MM.1S (cell line): Measurements from ENCODE around the gene FGF11.

Source experiments
- DNase-seq: peaks from one replicate; pipeline ENCODE4 v3.0.0-alpha.2; 2015
- H2AFZ ChIP-seq: fragments of 300-600 bp; sonication (generic); 2 replicates; pipeline ENCODE4 v1.6.0; 2016; ENCODE audit warnings: antibody characterized with exemption, low read length
- H3F3A ChIP-seq: fragments of 300-600 bp; sonication (generic); 2 replicates; pipeline ENCODE4 v1.6.1; 2016; ENCODE audit warnings: mild to moderate bottlenecking, antibody characterized with exemption, low read length, moderate library complexity, mixed read lengths; ENCODE audit not compliant: insufficient read depth
- H3K27ac ChIP-seq: fragments of 300-600 bp; sonication (generic); 2 replicates; pipeline ENCODE4 v1.5.1; 2016; ENCODE audit warnings: mild to moderate bottlenecking, low read length
- H3K27me3 ChIP-seq: fragments of 300-600 bp; sonication (generic); replicated peaks from 2 replicates; pipeline ENCODE4 v1.6.0; 2016; ENCODE audit warnings: low read length; ENCODE audit not compliant: insufficient read depth
- H3K36me3 ChIP-seq: fragments of 300-600 bp; sonication (generic); replicated peaks from 2 replicates; pipeline ENCODE4 v1.6.1; 2016; ENCODE audit warnings: mild to moderate bottlenecking, low read length, mixed read lengths; ENCODE audit not compliant: insufficient read depth
- H3K4me1 ChIP-seq: fragments of 300-600 bp; sonication (generic); 2 replicates; pipeline ENCODE4 v1.6.1; 2016; ENCODE audit warnings: low read length, mixed read lengths
- H3K4me2 ChIP-seq: fragments of 300-600 bp; sonication (generic); 2 replicates; pipeline ENCODE4 v1.6.0; 2016; ENCODE audit warnings: low read depth, low read length
- H3K4me3 ChIP-seq: fragments of 300-600 bp; sonication (generic); 2 replicates; pipeline ENCODE4 v1.5.1; 2016; ENCODE audit warnings: low read length, mixed read lengths
- H3K79me2 ChIP-seq: fragments of 300-600 bp; sonication (generic); 2 replicates; pipeline ENCODE4 v1.6.1; 2016; ENCODE audit warnings: mixed run types, low read length, mixed read lengths
- H3K9ac ChIP-seq: fragments of 300-600 bp; sonication (generic); 2 replicates; pipeline ENCODE4 v1.6.1; 2016; ENCODE audit warnings: low read length, mixed read lengths
- H3K9me2 ChIP-seq: fragments of 300-600 bp; sonication (generic); replicated peaks from 2 replicates; pipeline ENCODE4 v1.6.1; 2016; ENCODE audit warnings: mild to moderate bottlenecking, low read length, mixed read lengths; ENCODE audit not compliant: insufficient read depth
- H3K9me3 ChIP-seq: fragments of 300-600 bp; sonication (generic); replicated peaks from 2 replicates; pipeline ENCODE4 v1.6.1; 2016; ENCODE audit warnings: mild to moderate bottlenecking, low read length, mixed read lengths; ENCODE audit not compliant: insufficient read depth
- H4K20me1 ChIP-seq: fragments of 300-600 bp; sonication (generic); 2 replicates; pipeline ENCODE4 v1.6.1; 2016; ENCODE audit warnings: mild to moderate bottlenecking, low read length, moderate library complexity, mixed read lengths; ENCODE audit not compliant: insufficient read depth
- CTCF ChIP-seq: fragments of 300-600 bp; sonication (generic); IDR thresholded peaks from 2 replicates; pipeline ENCODE4 v1.5.1; 2016; ENCODE audit warnings: antibody characterized with exemption, low read length, mixed read lengths
- EZH2 ChIP-seq: fragments of 300-600 bp; sonication (generic); optimal IDR thresholded peaks from 2 replicates; pipeline ENCODE3; 2017; ENCODE audit warnings: low read depth, mild to moderate bottlenecking, antibody characterized with exemption, low read length, mixed read lengths
- EZH2phosphoT487 ChIP-seq: fragments of 300-600 bp; sonication (generic); IDR thresholded peaks from 2 replicates; pipeline ENCODE4 v1.6.1; 2018; ENCODE audit warnings: antibody characterized with exemption, low read length

Gene FGF11

GRCh38 chr17:7417056-7417655, 22.2 kb upstream of the FGF11 start:
- Histone ChIP-seq H3K9me3 (no peaks in the 10 kb centered on the region), H3K27me3 (peaks cover 80% of the 10 kb centered on the region), H3K9ac (no peak overlapping the region), H4K20me1 (no peaks in the 10 kb centered on the region), H3K4me1 (no peaks in the 10 kb centered on the region), H2AFZ (no peak overlapping the region), H3K4me2 (no peak overlapping the region), H3K27ac (no peak overlapping the region), H3K36me3 (no peaks in the 10 kb centered on the region), H3F3A (no peaks in the 10 kb centered on the region), H3K9me2 (no peaks in the 10 kb centered on the region), H3K79me2 (no peaks in the 10 kb centered on the region), H3K4me3 (no peak overlapping the region)
- TF ChIP-seq EZH2phosphoT487 (no peak), CTCF (no peak), EZH2 (no peak)
- no peak for DNase-seq

- H3K9me2 ChIP-seq = no peaks in the 10 kb centered on the region
- no peak overlapping the region for H3K4me3 ChIP-seq
- no peaks in the 10 kb centered on the region for H3K9me3 ChIP-seq
- H4K20me1 ChIP-seq = no peaks in the 10 kb centered on the region
- no peaks in the 10 kb centered on the region for H3K36me3 ChIP-seq
- no peaks in the 10 kb centered on the region for H3F3A ChIP-seq
- H3K27me3 ChIP-seq = peaks cover 67% of the 10 kb centered on the region
- H3K4me1 ChIP-seq = no peaks in the 10 kb centered on the region
- TF ChIP-seq EZH2 = no peak
- H3K79me2 ChIP-seq = no peaks in the 10 kb centered on the region
- no peak overlapping the region for H3K9ac ChIP-seq
- no peak overlapping the region for H3K4me2 ChIP-seq
- H2AFZ ChIP-seq = no peak overlapping the region
- DNase-seq = no peak
- H3K27ac ChIP-seq = no peak overlapping the region
Observed at GRCh38 chr17:7418472-7419152, 20.7 kb upstream of the FGF11 start.

GRCh38 chr17:7419819-7420610, 19.3 kb upstream of the FGF11 start, which contains the start of gene SPEM1:
SPEM1 (plus strand) TSS chr17:7420324; CDS start chr17:7420385, 61 bp downstream.
- Histone ChIP-seq H2AFZ (no peak within 1 kb of the TSS), H3K79me2 (no peaks in the 10 kb centered on the region), H3K9ac (no peak within 1 kb of the TSS), H3K9me3 (no peaks in the 10 kb centered on the region), H3K36me3 (no peaks in the 10 kb centered on the region), H3K27ac (no peak within 1 kb of the TSS), H3K4me1 (no peaks in the 10 kb centered on the region), H3K4me3 (no peak within 1 kb of the TSS), H4K20me1 (no peaks in the 10 kb centered on the region), H3F3A (no peaks in the 10 kb centered on the region), H3K27me3 (peaks cover 67% of the 10 kb centered on the region), H3K4me2 (no peak within 1 kb of the TSS), H3K9me2 (no peaks in the 10 kb centered on the region)
- DNase-seq = no peak
- no peak for TF ChIP-seq EZH2phosphoT487
- TF ChIP-seq EZH2 = no peak
- TF ChIP-seq CTCF = no peak
